ENCODE measurements around the gene EMILIN3.

The EMILIN3 gene, protein sequence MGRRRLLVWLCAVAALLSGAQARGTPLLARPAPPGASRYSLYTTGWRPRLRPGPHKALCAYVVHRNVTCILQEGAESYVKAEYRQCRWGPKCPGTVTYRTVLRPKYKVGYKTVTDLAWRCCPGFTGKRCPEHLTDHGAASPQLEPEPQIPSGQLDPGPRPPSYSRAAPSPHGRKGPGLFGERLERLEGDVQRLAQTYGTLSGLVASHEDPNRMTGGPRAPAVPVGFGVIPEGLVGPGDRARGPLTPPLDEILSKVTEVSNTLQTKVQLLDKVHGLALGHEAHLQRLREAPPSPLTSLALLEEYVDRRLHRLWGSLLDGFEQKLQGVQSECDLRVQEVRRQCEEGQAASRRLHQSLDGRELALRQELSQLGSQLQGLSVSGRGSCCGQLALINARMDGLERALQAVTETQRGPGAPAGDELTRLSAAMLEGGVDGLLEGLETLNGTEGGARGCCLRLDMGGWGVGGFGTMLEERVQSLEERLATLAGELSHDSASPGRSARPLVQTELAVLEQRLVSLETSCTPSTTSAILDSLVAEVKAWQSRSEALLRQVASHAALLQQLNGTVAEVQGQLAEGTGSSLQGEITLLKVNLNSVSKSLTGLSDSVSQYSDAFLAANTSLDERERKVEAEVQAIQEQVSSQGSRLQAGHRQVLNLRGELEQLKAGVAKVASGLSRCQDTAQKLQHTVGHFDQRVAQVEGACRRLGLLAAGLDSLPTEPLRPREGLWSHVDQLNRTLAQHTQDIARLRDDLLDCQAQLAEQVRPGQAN

GRCh38 chr20:41366546-41367392 lies at the start of gene EMILIN3:
TSS of gene EMILIN3 (minus strand) at chr20:41366818. CDS start at chr20:41366634, 184 bp downstream.
- TF ChIP-seq CTCF (IDR thresholded peaks at IDR 0.05) = no peak
- peaks cover 2% of the 10 kb centered on the region for H3K27me3 ChIP-seq (ENCODE audit: control insufficient read depth, insufficient read depth, low read length)
- no peak within 1 kb of the TSS for H3K9ac ChIP-seq
- no peaks in the 10 kb centered on the region for H3K79me2 ChIP-seq
- H3K36me3 ChIP-seq (ENCODE audit: control insufficient read depth, insufficient read depth, low read length) = no peaks in the 10 kb centered on the region
- H3K9me3 ChIP-seq (ENCODE audit: control insufficient read depth, low read length) = no peaks in the 10 kb centered on the region
- H3K4me1 ChIP-seq = peaks cover 8% of the 10 kb centered on the region
- no peak within 1 kb of the TSS for H3K4me3 ChIP-seq (ENCODE audit: low read depth, low read length)
- no peak within 1 kb of the TSS for H3K27ac ChIP-seq
- H2AFZ ChIP-seq = peak within 1 kb of the TSS; percentile 69
- peak within 1 kb of the TSS; percentile 25 for H3K4me2 ChIP-seq (ENCODE audit: low read length)

GRCh38 chr20:41415191-41415590 lies 48.6 kb upstream of the EMILIN3 start:
- H3K4me1 ChIP-seq = no peaks in the 10 kb centered on the region
- H3K27ac ChIP-seq = no peak overlapping the region
- no peak overlapping the region for H3K4me3 ChIP-seq (ENCODE audit: low read depth, low read length)
- H3K4me2 ChIP-seq (ENCODE audit: low read length) = no peak overlapping the region
- H2AFZ ChIP-seq = no peak overlapping the region
- H3K27me3 ChIP-seq (ENCODE audit: control insufficient read depth, insufficient read depth, low read length) = no peaks in the 10 kb centered on the region
- no peaks in the 10 kb centered on the region for H3K9me3 ChIP-seq (ENCODE audit: control insufficient read depth, low read length)
- no peaks in the 10 kb centered on the region for H3K79me2 ChIP-seq
- H3K36me3 ChIP-seq (ENCODE audit: control insufficient read depth, insufficient read depth, low read length) = no peaks in the 10 kb centered on the region
- H3K9ac ChIP-seq = no peak overlapping the region
- TF ChIP-seq CTCF (IDR thresholded peaks at IDR 0.05) = no peak

GRCh38 chr20:41413169-41413568 lies 46.6 kb upstream of the EMILIN3 start:
- Histone ChIP-seq H3K79me2 (no peaks in the 10 kb centered on the region), H3K9ac (no peak overlapping the region), H2AFZ (no peak overlapping the region), H3K27me3 (ENCODE audit: control insufficient read depth, insufficient read depth, low read length) (no peaks in the 10 kb centered on the region), H3K36me3 (ENCODE audit: control insufficient read depth, insufficient read depth, low read length) (no peaks in the 10 kb centered on the region), H3K4me1 (no peaks in the 10 kb centered on the region), H3K9me3 (ENCODE audit: control insufficient read depth, low read length) (no peaks in the 10 kb centered on the region), H3K4me3 (ENCODE audit: low read depth, low read length) (no peak overlapping the region), H3K27ac (no peak overlapping the region), H3K4me2 (ENCODE audit: low read length) (no peak overlapping the region)
- TF ChIP-seq CTCF (IDR thresholded peaks at IDR 0.05) = no peak

- H3K4me2 ChIP-seq (ENCODE audit: low read length) = no peak overlapping the region
These were observed 45.9 kb upstream of the EMILIN3 start for GRCh38 chr20:41412324-41413120.

More at GRCh38 chr20:41412324-41413120, 45.9 kb upstream of the EMILIN3 start:
- H3K27ac ChIP-seq = no peak overlapping the region
- H3K9ac ChIP-seq = no peak overlapping the region
- H3K4me3 ChIP-seq (ENCODE audit: low read depth, low read length) = no peak overlapping the region
- H2AFZ ChIP-seq = no peak overlapping the region
- no peaks in the 10 kb centered on the region for H3K36me3 ChIP-seq (ENCODE audit: control insufficient read depth, insufficient read depth, low read length)
- no peaks in the 10 kb centered on the region for H3K27me3 ChIP-seq (ENCODE audit: control insufficient read depth, insufficient read depth, low read length)
- no peaks in the 10 kb centered on the region for H3K9me3 ChIP-seq (ENCODE audit: control insufficient read depth, low read length)
- TF ChIP-seq CTCF (IDR thresholded peaks at IDR 0.05) = no peak
- H3K4me1 ChIP-seq = no peaks in the 10 kb centered on the region
- H3K79me2 ChIP-seq = no peaks in the 10 kb centered on the region

Measured in parathyroid adenoma (tissue), 2 donors.